SU-DHL-6 (cell line): ENCODE results near the gene ADARB2.

Source experiments
- H2AFZ ChIP-seq: fragments of 200-600 bp; sonication (generic); 2 replicates; pipeline ENCODE4 v1.6.1; 2014; ENCODE audit warnings: low read depth, mild to moderate bottlenecking, moderate library complexity, mixed read lengths, antibody characterized with exemption, low read length; ENCODE audit not compliant: severe bottlenecking
- H3F3A ChIP-seq: fragments of 200-600 bp; shearing (Covaris generic); 2 replicates; pipeline ENCODE4 v1.6.0; 2016; ENCODE audit warnings: antibody characterized with exemption, mild to moderate bottlenecking; ENCODE audit not compliant: insufficient read depth
- H3K27ac ChIP-seq: fragments of 200-600 bp; sonication (generic); 2 replicates; pipeline ENCODE4 v1.5.1; 2016; ENCODE audit warnings: low read depth, mild to moderate bottlenecking, low read length, moderate library complexity, mixed read lengths
- H3K27me3 ChIP-seq: fragments of 200-600 bp; sonication (generic), shearing (Covaris generic); 2 replicates; pipeline ENCODE4 v1.6.0; 2014; ENCODE audit warnings: mild to moderate bottlenecking, low read length
- H3K36me3 ChIP-seq: fragments of 200-600 bp; sonication (generic); 2 replicates; pipeline ENCODE4 v1.6.1; 2014; ENCODE audit warnings: mild to moderate bottlenecking, low read length, mixed read lengths
- H3K4me2 ChIP-seq: fragments of 300-600, 200-600 bp; shearing (Covaris generic), sonication (generic); 2 replicates; pipeline ENCODE4 v1.6.0; 2014; ENCODE audit warnings: low read length, low read depth, mild to moderate bottlenecking; ENCODE audit not compliant: poor library complexity, severe bottlenecking
- H3K4me3 ChIP-seq: fragments of 200-600 bp; sonication (generic); 2 replicates; pipeline ENCODE4 v1.5.1; 2014; ENCODE audit warnings: antibody characterized with exemption, low read length, mild to moderate bottlenecking, mixed read lengths; ENCODE audit not compliant: insufficient read depth, poor library complexity, severe bottlenecking
- H3K79me2 ChIP-seq: fragments of 200-600 bp; sonication (generic); 2 replicates; pipeline ENCODE4 v1.6.1; 2014; ENCODE audit warnings: mild to moderate bottlenecking, low read length, moderate library complexity; ENCODE audit not compliant: insufficient read depth
- H3K9ac ChIP-seq: fragments of 200-600 bp; sonication (generic); 2 replicates; pipeline ENCODE4 v1.7.0; 2014; ENCODE audit warnings: mild to moderate bottlenecking, low read length
- H3K9me2 ChIP-seq: fragments of 200-600 bp; sonication (generic); replicated peaks from 2 replicates; pipeline ENCODE4 v1.6.1; 2014; ENCODE audit warnings: low read length; ENCODE audit not compliant: insufficient read depth
- H3K9me3 ChIP-seq: fragments of 200-600 bp; sonication (generic); 2 replicates; pipeline ENCODE4 v1.6.1; 2014; ENCODE audit warnings: low read length, mixed read lengths; ENCODE audit not compliant: insufficient read depth
- H4K20me1 ChIP-seq: fragments of 200-600 bp; sonication (generic); 2 replicates; pipeline ENCODE4 v1.6.1; 2014; ENCODE audit warnings: low read depth, mild to moderate bottlenecking, antibody characterized with exemption, low read length, moderate library complexity, mixed read lengths
- CTCF ChIP-seq: fragments of 200-600 bp; sonication (generic); IDR thresholded peaks from one replicate; pipeline ENCODE4 v1.5.1; 2017; ENCODE audit warnings: antibody characterized with exemption, mild to moderate bottlenecking, low read length, moderate library complexity; ENCODE audit not compliant: insufficient read depth, poor library complexity, severe bottlenecking
- EZH2phosphoT487 ChIP-seq: fragments of 200-600 bp; sonication (generic), shearing (Covaris generic); conservative IDR thresholded peaks from 2 replicates; pipeline ENCODE4 v1.6.1; 2018; ENCODE audit warnings: mild to moderate bottlenecking, antibody characterized with exemption, low read length, moderate library complexity, mixed read lengths

ADARB2 gene

GRCh38 chr10:1375346-1376170 lies 361.8 kb downstream of the ADARB2 start:
- Histone ChIP-seq H3F3A (no peaks in the 10 kb centered on the region), H4K20me1 (no peaks in the 10 kb centered on the region), H3K79me2 (no peaks in the 10 kb centered on the region), H3K4me3 (no peak overlapping the region), H3K9me2 (no peaks in the 10 kb centered on the region), H3K27ac (no peak overlapping the region), H2AFZ (no peak overlapping the region), H3K4me2 (no peak overlapping the region), H3K9me3 (no peaks in the 10 kb centered on the region), H3K9ac (no peak overlapping the region), H3K36me3 (no peaks in the 10 kb centered on the region), H3K27me3 (no peaks in the 10 kb centered on the region)
- no peak for TF ChIP-seq EZH2phosphoT487
- TF ChIP-seq CTCF: no peak

GRCh38 chr10:1374511-1375345 lies 362.6 kb downstream of the ADARB2 start:
- H3K9me2 ChIP-seq: no peaks in the 10 kb centered on the region

GRCh38 chr10:1373287-1373686 lies 364.0 kb downstream of the ADARB2 start:
- Histone ChIP-seq H3K36me3 (no peaks in the 10 kb centered on the region), H3K27me3 (no peaks in the 10 kb centered on the region), H3K9me3 (no peaks in the 10 kb centered on the region), H3K9ac (no peak overlapping the region), H3K27ac (no peak overlapping the region), H3F3A (no peaks in the 10 kb centered on the region), H2AFZ (no peak overlapping the region), H3K79me2 (no peaks in the 10 kb centered on the region), H3K4me2 (no peak overlapping the region), H4K20me1 (no peaks in the 10 kb centered on the region), H3K9me2 (no peaks in the 10 kb centered on the region), H3K4me3 (no peak overlapping the region)
- no peak for TF ChIP-seq EZH2phosphoT487
- TF ChIP-seq CTCF: no peak

More at GRCh38 chr10:1374511-1375345, 362.6 kb downstream of the ADARB2 start:
- Histone ChIP-seq H3K4me2 (no peak overlapping the region), H3K36me3 (no peaks in the 10 kb centered on the region), H3K4me3 (no peak overlapping the region), H4K20me1 (no peaks in the 10 kb centered on the region), H3F3A (no peaks in the 10 kb centered on the region), H3K9me3 (no peaks in the 10 kb centered on the region), H3K79me2 (no peaks in the 10 kb centered on the region), H2AFZ (no peak overlapping the region), H3K27me3 (no peaks in the 10 kb centered on the region), H3K27ac (no peak overlapping the region), H3K9ac (no peak overlapping the region)
- TF ChIP-seq EZH2phosphoT487: no peak
- no peak for TF ChIP-seq CTCF
